Gastrocnemius medialis (tissue), 4 donors: Measurements from ENCODE around the gene SP2. TPM values are rescaled to one million over a fixed set of nuclear protein-coding genes. Genes with fewer than 3 reads are reported as not detected.

Experiments
- ATAC-seq, 2 donors: fragments of 150-250 bp; one replicate each; pipeline ENCODE4 v1.9.1; 2016
- DNase-seq, 2 donors: peaks; one replicate each; pipeline ENCODE4 v3.0.0-alpha.2; 2019
- H3K27ac ChIP-seq, 4 donors: fragments of 200-600 bp; sonication (generic); 1 replicate in 1 of 4; 2 replicates in 3 of 4; pipeline ENCODE4 v1.5.1; 2016 to 2018; ENCODE audit warnings: mild to moderate bottlenecking in 2 of 4, moderate library complexity in 1 of 4
- H3K27me3 ChIP-seq, 3 donors: fragments of 200-600 bp; sonication (generic) in 2 of 3; 1 replicate in 1 of 3; 2 replicates in 2 of 3; pipeline versions ENCODE4 v1.5.1 to v1.6.0; 2016 to 2019; ENCODE audit warnings: mild to moderate bottlenecking in 1 of 3, moderate library complexity in 1 of 3
- H3K36me3 ChIP-seq, 2 donors: fragments of 200-600 bp; sonication (generic) in 1 of 2; one replicate each; pipeline ENCODE4 v1.5.1; 2017 to 2018
- H3K4me1 ChIP-seq, 2 donors: fragments of 200-600 bp; sonication (generic) in 1 of 2; one replicate each; pipeline ENCODE4 v1.5.1; 2016 to 2017; ENCODE audit warnings: mild to moderate bottlenecking in 2 of 2
- H3K4me3 ChIP-seq, 4 donors: fragments of 200-600 bp; sonication (generic) in 3 of 4; 1 replicate in 1 of 4; 2 replicates in 3 of 4; pipeline ENCODE4 v1.5.1; 2016 to 2019; ENCODE audit warnings: mild to moderate bottlenecking in 2 of 4
- H3K9me3 ChIP-seq, 3 donors: fragments of 200-600 bp; sonication (generic) in 2 of 3; 1 replicate in 1 of 3; 2 replicates in 2 of 3; pipeline ENCODE4 v1.5.1; 2016 to 2019
- POLR2A ChIP-seq, 2 donors: fragments of 450-650 bp; IDR thresholded peaks; one replicate each; pipeline ENCODE4 v1.6.1; 2017; ENCODE audit warnings: antibody characterized with exemption in 2 of 2, mild to moderate bottlenecking in 2 of 2, moderate library complexity in 2 of 2
- in situ Hi-C, 4 donors: fragments of 200-750 bp; cut with MboI; loops; one replicate each; pipeline versions ENCODE4 v1.15.0 to v1.8.0; 2017; ENCODE audit warnings: low sequenced_read_pairs in 4 of 4
- intact Hi-C: fragments of 100-400 bp; cut with DNase I; formaldehyde crosslinking; loops from one replicate; pipeline ENCODE4 v1.15.1; 2023; ENCODE audit warnings: low total_unique reads
- total RNA-seq, 4 donors: library from RNA; depleted of rRNA; stranded (reverse); fragments of >200 nt; gene quantifications; one replicate each; pipeline versions ENCODE4 v1.1.0 to v1.2.3, GENCODE V29; 2016
- TF ChIP-seq, protein P1 (sequence below), 5 experiments: fragments of 450-650 bp in 3 of 5; fragments of 200-600 bp in 2 of 5; sonication (generic) in 2 of 5; IDR thresholded peaks in 4 of 5; conservative IDR thresholded peaks in 1 of 5; 1 replicate in 4 of 5; 2 replicates in 1 of 5; pipeline ENCODE4 v1.5.1; 2016 to 2019; ENCODE audit warnings: antibody characterized with exemption in 5 of 5, mild to moderate bottlenecking in 3 of 5, moderate library complexity in 3 of 5

SP2 gene
- total RNA-seq, 4 donors from 2014 or later = 5.5 to 28.6 (median 7.0) TPM

- H3K4me1 ChIP-seq = peaks cover 25 to 26% of the 10 kb centered on the region in 2 donors
- no peak overlapping the region for H3K4me3 ChIP-seq
- no peak for TF ChIP-seq POLR2A (IDR thresholded peaks at IDR 0.05)
- TF ChIP-seq, protein P1, sequence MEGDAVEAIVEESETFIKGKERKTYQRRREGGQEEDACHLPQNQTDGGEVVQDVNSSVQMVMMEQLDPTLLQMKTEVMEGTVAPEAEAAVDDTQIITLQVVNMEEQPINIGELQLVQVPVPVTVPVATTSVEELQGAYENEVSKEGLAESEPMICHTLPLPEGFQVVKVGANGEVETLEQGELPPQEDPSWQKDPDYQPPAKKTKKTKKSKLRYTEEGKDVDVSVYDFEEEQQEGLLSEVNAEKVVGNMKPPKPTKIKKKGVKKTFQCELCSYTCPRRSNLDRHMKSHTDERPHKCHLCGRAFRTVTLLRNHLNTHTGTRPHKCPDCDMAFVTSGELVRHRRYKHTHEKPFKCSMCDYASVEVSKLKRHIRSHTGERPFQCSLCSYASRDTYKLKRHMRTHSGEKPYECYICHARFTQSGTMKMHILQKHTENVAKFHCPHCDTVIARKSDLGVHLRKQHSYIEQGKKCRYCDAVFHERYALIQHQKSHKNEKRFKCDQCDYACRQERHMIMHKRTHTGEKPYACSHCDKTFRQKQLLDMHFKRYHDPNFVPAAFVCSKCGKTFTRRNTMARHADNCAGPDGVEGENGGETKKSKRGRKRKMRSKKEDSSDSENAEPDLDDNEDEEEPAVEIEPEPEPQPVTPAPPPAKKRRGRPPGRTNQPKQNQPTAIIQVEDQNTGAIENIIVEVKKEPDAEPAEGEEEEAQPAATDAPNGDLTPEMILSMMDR (IDR thresholded peaks at IDR 0.05 in 4 of 5, conservative IDR thresholded peaks at IDR 0.05 in 1 of 5) = no peak
- no peak for ATAC-seq
- intact Hi-C loops (no loop called here), in situ Hi-C loops (loop anchor here in 1 of 4 donors (10.0 kb wide), 1 partner anchor 106 kb away; the partner anchor contains the start of gene SCRN2)
- peaks cover 0 to under 1% of the 10 kb centered on the region in 2 donors for H3K36me3 ChIP-seq
- H3K27me3 ChIP-seq = no peaks in the 10 kb centered on the region
- DNase-seq = no peak
- H3K9me3 ChIP-seq = no peaks in the 10 kb centered on the region
- H3K27ac ChIP-seq = no peak overlapping the region
Observed at GRCh38 chr17:47950448-47950847, 54.4 kb downstream of the SP2 start.

DNA sequence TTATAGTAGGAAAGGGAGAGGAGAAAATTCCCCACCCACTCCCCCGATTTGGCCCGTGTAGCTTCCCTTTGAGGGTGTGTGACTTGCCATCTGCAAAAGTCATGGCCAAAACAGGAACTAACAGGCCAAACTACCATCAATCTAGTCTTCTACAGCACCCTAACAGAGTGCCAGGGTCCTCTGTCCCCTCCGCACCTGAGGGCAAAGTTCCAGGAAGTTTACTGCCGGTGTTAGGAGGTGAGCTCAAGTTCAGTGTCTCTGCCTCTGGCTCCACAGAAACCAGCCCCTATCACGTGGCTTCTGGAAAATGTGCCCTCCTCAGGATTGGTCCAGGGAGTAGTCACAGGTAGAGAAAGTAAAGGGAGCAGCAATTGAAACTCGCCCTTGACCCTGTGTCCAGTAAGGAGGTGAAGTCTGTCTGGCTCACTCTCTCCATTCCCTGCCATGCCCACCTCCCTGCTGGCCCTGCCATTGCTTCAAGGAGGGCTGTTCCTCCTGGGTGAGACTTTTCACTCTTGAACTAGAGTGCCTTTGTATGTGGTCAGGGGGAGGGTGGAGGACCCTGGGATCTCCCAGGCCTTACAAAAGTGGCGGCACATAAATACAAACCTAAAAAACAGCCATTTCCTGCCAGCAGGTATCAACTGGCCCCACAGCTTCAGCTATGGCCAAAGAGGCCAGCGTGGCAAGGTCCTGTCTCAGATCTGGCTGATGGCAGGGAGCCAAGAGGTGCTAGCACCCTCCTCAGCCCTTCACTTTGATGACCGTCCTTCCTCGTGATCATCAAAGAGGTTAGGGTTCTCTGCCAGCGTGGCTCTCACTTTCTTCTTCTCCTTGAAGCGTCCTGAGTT, 56.4 kb downstream of the SP2 start:
- TF ChIP-seq POLR2A (IDR thresholded peaks at IDR 0.05) = no peak
- TF ChIP-seq, protein P1 (IDR thresholded peaks at IDR 0.05 in 4 of 5, conservative IDR thresholded peaks at IDR 0.05 in 1 of 5) = no peak
- in situ Hi-C loops (loop anchor here in 1 of 4 donors (10.0 kb wide), 1 partner anchor 108 kb away; the partner anchor contains the start of gene SCRN2), intact Hi-C loops (no loop called here)
- Histone ChIP-seq H3K27me3 (no peaks in the 10 kb centered on the region), H3K4me1 (peaks cover 17% of the 10 kb centered on the region in 2 donors), H3K36me3 (no peaks in the 10 kb centered on the region), H3K27ac (no peak overlapping the region), H3K4me3 (no peak overlapping the region), H3K9me3 (no peaks in the 10 kb centered on the region)
- DNase-seq (no peak), ATAC-seq (no peak)

DNA sequence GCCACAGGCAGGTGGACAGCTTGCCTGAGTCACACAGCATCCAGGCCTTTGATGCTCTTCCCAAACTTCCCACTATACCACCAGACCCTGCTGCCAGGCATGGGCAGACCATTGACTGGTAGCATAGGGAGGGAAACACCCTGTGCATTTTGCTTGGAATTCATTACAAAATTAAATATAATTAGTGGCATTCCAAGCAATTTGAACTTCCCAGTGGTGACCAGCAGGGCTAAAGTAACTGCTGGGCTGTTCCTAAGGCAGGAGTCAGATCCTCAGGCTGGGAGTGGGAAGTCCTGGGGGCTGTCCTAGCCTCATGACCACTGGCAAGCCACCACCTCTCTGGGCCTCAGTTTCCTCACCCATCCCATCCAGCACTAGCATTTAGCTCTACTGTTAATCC, 57.9 kb downstream of the SP2 start:
- DNase-seq (no peak), ATAC-seq (no peak)
- no peaks in the 10 kb centered on the region for H3K36me3 ChIP-seq
- in situ Hi-C loops (loop anchor here in 1 of 4 donors (10.0 kb wide), 1 partner anchor 109 kb away; the partner anchor contains the start of gene SCRN2), intact Hi-C loops (no loop called here)
- no peaks in the 10 kb centered on the region for H3K9me3 ChIP-seq
- peaks cover 9 to 11% of the 10 kb centered on the region in 2 donors for H3K4me1 ChIP-seq
- H3K4me3 ChIP-seq = no peak overlapping the region
- TF ChIP-seq, protein P1 (IDR thresholded peaks at IDR 0.05 in 4 of 5, conservative IDR thresholded peaks at IDR 0.05 in 1 of 5) = no peak
- TF ChIP-seq POLR2A (IDR thresholded peaks at IDR 0.05) = no peak
- H3K27me3 ChIP-seq = no peaks in the 10 kb centered on the region
- H3K27ac ChIP-seq = no peak overlapping the region

- Histone ChIP-seq H3K36me3 (no peaks in the 10 kb centered on the region), H3K9me3 (no peaks in the 10 kb centered on the region), H3K4me1 (no peaks in the 10 kb centered on the region), H3K27ac (no peak overlapping the region), H3K4me3 (no peak overlapping the region), H3K27me3 (no peaks in the 10 kb centered on the region)
- intact Hi-C loops (no loop called here), in situ Hi-C loops (loop anchor here in 1 of 4 donors (10.0 kb wide), 1 partner anchor 111 kb away; the partner anchor contains the start of gene SCRN2)
- peak in 1 of 2 donors; percentile 70 for ATAC-seq
- DNase-seq = no peak
- no peak for TF ChIP-seq POLR2A (IDR thresholded peaks at IDR 0.05)
- TF ChIP-seq, protein P1 (IDR thresholded peaks at IDR 0.05 in 4 of 5, conservative IDR thresholded peaks at IDR 0.05 in 1 of 5) = no peak
Observed at GRCh38 chr17:47955497-47956461, 59.7 kb downstream of the SP2 start.
